Measurements from ENCODE around the gene RNF223.

The RNF223 gene

DNA sequence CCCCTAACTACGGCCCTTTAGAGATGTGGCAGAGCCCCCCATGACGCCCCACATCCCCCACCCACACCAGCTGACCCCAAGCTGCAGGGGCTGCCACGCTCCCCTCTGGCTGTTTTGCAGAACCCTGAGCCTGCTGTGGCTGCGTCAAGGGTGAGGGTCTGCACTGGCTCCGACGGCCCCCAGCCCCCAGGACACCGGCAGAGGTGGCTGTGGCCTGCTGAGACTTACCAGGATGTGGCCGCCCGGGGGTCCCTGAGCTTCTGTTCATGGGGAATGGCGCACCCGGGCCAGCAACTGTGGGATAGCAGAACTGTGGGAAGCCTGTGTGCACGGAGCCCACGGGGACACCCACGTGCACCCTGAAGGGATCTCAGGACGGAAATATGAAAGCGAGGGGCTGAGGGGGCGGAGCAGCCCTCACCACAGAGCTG is 12.8 kb upstream of the RNF223 start:
- H3K4me3 ChIP-seq (ENCODE audit: insufficient read depth, low read depth, low read length, poor library complexity, severe bottlenecking), result no peak overlapping the region
- H3K36me3 ChIP-seq (ENCODE audit: control insufficient read depth, insufficient read depth, low read length), result no peaks in the 10 kb centered on the region
- DNase-seq, result no peak
- H3K27me3 ChIP-seq (replicated peaks; ENCODE audit: control insufficient read depth, insufficient read depth, low read length, poor library complexity, severe bottlenecking), result no peaks in the 10 kb centered on the region
- H3K4me1 ChIP-seq (ENCODE audit: control insufficient read depth, insufficient read depth, low read length, poor library complexity, severe bottlenecking), result no peaks in the 10 kb centered on the region
- H3K9me3 ChIP-seq (ENCODE audit: control insufficient read depth, low read length), result no peaks in the 10 kb centered on the region
- H3K27ac ChIP-seq (ENCODE audit: insufficient read depth, low read length, poor library complexity, severe bottlenecking), result no peak overlapping the region

DNA sequence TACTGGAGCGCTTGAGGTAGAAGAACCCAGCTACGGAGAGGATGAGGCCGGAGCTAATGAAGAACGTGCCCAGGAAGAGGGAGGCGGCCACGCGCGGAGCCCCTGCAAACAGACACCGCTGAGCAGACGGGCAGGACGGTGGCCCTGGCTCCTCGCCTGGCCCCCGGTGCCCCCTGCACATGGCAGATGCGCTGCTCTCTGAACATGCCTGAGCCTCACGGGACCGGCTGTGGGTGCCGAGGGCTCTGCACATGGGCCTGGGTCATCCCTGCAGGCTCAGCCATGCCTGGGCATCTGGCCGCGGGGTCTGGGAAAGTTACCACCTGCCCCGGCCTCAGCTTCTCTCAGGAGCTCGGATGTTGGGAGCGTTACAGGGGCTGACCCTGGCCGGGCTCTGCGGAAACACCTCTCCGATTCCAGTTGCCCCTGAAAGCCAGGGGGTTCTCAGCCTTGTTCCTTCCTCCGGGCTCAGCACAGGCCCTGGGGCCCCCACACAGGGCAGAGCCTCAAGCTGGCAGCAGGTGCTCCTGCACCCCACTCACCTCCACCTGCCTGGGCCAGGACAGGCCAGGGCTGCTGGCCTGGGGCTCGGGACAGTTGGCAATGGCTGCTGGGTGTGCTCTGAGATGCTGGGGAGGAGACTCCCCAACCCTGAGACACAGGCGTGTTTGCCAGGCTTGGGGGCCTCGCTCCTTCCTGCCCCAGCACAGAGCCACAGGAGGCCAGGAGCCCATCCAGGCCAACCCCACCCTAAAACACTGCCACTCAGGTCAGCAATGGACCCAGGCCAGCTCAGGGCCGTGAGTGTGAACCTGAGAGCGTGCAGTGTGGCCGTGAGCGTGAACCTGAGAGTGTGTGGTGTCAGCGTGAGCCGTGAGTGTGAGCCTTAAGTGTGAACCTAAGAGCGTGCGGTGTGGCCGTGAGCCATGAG is 12.1 kb upstream of the RNF223 start:
- no peak for DNase-seq
- no peaks in the 10 kb centered on the region for H3K9me3 ChIP-seq (ENCODE audit: control insufficient read depth, low read length)
- no peak overlapping the region for H3K27ac ChIP-seq (ENCODE audit: insufficient read depth, low read length, poor library complexity, severe bottlenecking)
- H3K4me3 ChIP-seq (ENCODE audit: insufficient read depth, low read depth, low read length, poor library complexity, severe bottlenecking), result no peak overlapping the region
- H3K36me3 ChIP-seq (ENCODE audit: control insufficient read depth, insufficient read depth, low read length), result no peaks in the 10 kb centered on the region
- no peaks in the 10 kb centered on the region for H3K4me1 ChIP-seq (ENCODE audit: control insufficient read depth, insufficient read depth, low read length, poor library complexity, severe bottlenecking)
- no peaks in the 10 kb centered on the region for H3K27me3 ChIP-seq (replicated peaks; ENCODE audit: control insufficient read depth, insufficient read depth, low read length, poor library complexity, severe bottlenecking)

DNA sequence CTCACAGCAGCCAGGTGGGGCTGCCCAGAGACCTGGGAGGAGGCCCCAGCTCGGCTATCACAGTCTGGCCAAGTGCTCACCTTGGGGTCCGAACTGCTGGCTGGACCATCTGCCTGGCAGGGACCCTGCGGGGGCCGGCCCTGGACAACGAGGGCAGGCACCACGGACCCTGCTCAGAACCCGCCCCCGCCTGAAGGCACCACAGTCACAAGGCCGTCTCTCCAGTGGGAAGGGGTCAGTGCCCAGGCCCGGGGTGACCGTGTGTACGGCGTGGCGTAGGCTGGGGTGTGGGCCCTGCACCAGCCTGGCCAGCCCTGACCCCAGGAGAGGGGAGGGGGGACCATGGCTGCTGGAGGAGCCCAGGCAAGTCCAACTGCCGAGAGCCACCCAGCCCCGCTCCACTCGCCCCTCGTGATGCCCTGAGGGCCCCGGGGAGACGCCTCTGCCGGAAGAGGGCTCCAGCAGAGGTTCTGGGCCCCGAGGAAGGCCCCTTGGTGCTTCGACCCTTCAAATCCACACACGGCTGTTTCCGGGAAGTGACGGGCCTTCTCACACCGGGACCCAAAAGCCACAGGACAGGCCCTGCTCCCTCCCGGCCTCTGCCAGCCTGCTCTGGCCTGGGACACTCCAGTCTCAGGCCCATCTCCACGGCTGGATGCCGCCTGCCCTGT is 11.2 kb upstream of the RNF223 start:
- Histone ChIP-seq H3K9me3 (ENCODE audit: control insufficient read depth, low read length) (no peaks in the 10 kb centered on the region), H3K27me3 (replicated peaks; ENCODE audit: control insufficient read depth, insufficient read depth, low read length, poor library complexity, severe bottlenecking) (no peaks in the 10 kb centered on the region), H3K36me3 (ENCODE audit: control insufficient read depth, insufficient read depth, low read length) (no peaks in the 10 kb centered on the region), H3K4me3 (ENCODE audit: insufficient read depth, low read depth, low read length, poor library complexity, severe bottlenecking) (no peak overlapping the region), H3K4me1 (ENCODE audit: control insufficient read depth, insufficient read depth, low read length, poor library complexity, severe bottlenecking) (peaks cover 1% of the 10 kb centered on the region), H3K27ac (ENCODE audit: insufficient read depth, low read length, poor library complexity, severe bottlenecking) (no peak overlapping the region)
- DNase-seq, result no peak

DNA sequence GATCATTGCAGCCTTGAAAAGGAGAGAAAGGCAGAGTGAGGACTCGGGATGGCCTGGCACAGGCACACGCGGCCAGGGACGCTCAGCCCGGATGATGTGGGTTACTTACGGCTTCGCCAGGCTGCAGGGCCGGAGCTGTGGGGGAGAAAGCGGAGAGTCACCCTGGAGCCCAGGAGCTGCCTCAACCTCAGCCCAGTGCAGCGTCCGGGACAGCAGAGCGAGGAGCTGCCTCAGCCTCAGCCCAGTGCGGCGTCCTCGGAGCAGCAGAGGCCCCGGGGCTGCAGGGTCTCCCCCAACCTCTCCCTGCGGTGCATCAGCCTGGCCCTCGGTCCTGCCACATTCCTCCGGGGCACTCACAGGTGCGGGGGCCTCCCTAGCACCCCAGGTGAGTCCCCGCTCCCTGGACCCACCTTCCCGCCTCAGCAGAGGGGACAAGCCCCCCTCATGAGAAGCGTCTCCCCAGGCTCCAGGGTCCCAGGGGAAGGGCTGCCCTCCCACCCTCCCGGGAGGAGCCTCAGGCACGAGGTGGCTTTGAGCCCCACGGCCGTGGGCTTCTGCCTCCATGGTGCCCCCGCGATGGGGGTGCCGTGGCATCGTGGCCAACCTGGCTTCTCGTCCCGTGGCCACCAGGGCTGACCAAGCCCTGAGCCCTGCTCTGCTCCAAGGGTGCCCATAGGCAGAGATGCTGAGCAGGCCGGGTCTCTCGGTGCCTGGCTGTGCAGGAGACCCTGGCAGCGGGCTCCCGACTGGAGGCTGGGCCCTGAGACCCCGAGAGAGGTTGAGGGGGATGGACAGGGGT is 10.5 kb upstream of the RNF223 start:
- no peak overlapping the region for H3K4me3 ChIP-seq (ENCODE audit: insufficient read depth, low read depth, low read length, poor library complexity, severe bottlenecking)
- peaks cover 9% of the 10 kb centered on the region for H3K4me1 ChIP-seq (ENCODE audit: control insufficient read depth, insufficient read depth, low read length, poor library complexity, severe bottlenecking)
- no peak for DNase-seq
- H3K36me3 ChIP-seq (ENCODE audit: control insufficient read depth, insufficient read depth, low read length), result no peaks in the 10 kb centered on the region
- no peaks in the 10 kb centered on the region for H3K27me3 ChIP-seq (replicated peaks; ENCODE audit: control insufficient read depth, insufficient read depth, low read length, poor library complexity, severe bottlenecking)
- H3K9me3 ChIP-seq (ENCODE audit: control insufficient read depth, low read length), result no peaks in the 10 kb centered on the region
- no peak overlapping the region for H3K27ac ChIP-seq (ENCODE audit: insufficient read depth, low read length, poor library complexity, severe bottlenecking)

DNA sequence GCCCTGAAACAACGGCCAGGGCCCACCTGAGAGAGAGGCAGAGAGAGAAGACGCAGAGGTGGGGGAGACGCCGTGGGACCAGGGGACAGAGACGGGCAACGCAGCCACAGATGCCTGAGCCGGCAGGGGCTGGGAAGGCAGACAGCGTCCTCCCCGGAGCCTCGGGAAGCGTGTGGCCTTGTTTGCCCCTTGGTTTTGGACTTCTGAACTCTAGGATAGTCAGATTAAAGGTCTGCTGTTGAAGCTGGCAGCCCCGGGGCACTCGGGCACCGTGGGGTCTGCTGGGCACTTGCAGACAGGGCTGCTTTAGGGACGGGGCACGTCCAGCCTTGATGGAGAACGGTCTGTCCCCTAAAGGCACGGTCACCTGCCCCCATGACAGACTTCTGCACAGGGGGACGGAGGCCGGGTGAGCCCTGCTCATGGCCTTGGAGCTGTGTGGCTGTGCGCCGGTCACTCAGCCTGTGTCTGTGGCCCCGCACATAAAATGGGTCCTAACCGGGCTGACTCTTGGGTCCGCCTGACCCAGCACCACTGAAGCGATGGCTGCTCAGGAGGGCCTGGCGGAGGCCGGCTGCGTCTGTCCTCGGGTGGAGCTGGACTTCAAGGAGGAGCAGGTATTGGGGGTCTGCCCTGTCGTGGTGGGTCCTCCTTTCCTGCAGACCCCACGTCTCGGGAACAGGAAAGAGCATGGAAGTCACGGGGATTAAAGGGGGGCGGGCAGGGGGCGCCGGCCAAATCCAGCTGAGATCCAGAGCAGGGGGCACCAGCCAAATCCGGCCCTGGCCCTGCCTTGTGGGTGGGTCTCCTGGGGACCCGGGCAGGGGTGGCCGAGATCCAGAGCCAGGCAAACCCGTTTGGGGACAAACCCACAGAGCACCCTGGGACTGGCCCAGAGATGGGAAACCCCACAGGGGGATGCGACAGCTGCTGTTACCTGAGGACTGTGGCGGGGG is 9.6 kb upstream of the RNF223 start:
- Histone ChIP-seq H3K27ac (ENCODE audit: insufficient read depth, low read length, poor library complexity, severe bottlenecking) (no peak overlapping the region), H3K4me3 (ENCODE audit: insufficient read depth, low read depth, low read length, poor library complexity, severe bottlenecking) (no peak overlapping the region), H3K36me3 (ENCODE audit: control insufficient read depth, insufficient read depth, low read length) (no peaks in the 10 kb centered on the region)

DNA sequence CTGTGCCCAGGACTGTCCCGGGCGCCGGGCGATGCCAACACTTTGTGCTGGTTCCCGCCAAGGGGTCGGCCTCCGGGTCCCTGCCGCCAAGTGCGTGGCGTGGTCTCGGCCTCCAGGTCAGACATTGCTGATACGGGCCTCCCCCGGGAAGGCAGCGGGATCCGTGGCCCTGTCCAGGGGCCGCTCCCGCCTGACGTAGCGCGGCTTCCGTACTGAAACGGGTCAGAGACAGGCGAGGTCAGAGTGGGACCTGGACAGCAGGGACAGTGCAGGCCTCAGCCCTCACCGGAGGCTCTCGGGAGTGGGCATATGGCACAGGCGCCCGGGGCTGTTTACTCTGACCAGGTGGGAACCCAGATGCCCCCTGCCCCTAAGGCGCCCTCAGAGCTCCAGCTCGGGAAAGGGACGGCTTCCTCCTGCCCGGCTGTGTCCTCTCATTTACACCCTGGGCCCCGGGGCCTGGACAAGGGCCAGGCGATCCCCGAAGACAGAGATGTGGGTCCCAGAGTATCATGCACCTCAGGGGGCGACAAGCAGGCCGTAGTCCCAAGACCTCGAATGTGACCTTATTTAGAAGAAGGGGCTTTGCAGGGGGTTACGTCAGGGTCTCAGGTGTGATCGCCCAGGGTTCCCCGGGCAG is 8.8 kb upstream of the RNF223 start:
- Histone ChIP-seq H3K4me1 (ENCODE audit: control insufficient read depth, insufficient read depth, low read length, poor library complexity, severe bottlenecking) (peaks cover 13% of the 10 kb centered on the region), H3K27ac (ENCODE audit: insufficient read depth, low read length, poor library complexity, severe bottlenecking) (no peak overlapping the region), H3K27me3 (replicated peaks; ENCODE audit: control insufficient read depth, insufficient read depth, low read length, poor library complexity, severe bottlenecking) (no peaks in the 10 kb centered on the region), H3K36me3 (ENCODE audit: control insufficient read depth, insufficient read depth, low read length) (no peaks in the 10 kb centered on the region), H3K9me3 (ENCODE audit: control insufficient read depth, low read length) (no peaks in the 10 kb centered on the region), H3K4me3 (ENCODE audit: insufficient read depth, low read depth, low read length, poor library complexity, severe bottlenecking) (no peak overlapping the region)
- DNase-seq, result no peak

More for the DNA sequence above, 9.6 kb upstream of the RNF223 start:
- no peaks in the 10 kb centered on the region for H3K27me3 ChIP-seq (replicated peaks; ENCODE audit: control insufficient read depth, insufficient read depth, low read length, poor library complexity, severe bottlenecking)
- DNase-seq, result no peak
- H3K4me1 ChIP-seq (ENCODE audit: control insufficient read depth, insufficient read depth, low read length, poor library complexity, severe bottlenecking), result peaks cover 13% of the 10 kb centered on the region
- no peaks in the 10 kb centered on the region for H3K9me3 ChIP-seq (ENCODE audit: control insufficient read depth, low read length)

DNA sequence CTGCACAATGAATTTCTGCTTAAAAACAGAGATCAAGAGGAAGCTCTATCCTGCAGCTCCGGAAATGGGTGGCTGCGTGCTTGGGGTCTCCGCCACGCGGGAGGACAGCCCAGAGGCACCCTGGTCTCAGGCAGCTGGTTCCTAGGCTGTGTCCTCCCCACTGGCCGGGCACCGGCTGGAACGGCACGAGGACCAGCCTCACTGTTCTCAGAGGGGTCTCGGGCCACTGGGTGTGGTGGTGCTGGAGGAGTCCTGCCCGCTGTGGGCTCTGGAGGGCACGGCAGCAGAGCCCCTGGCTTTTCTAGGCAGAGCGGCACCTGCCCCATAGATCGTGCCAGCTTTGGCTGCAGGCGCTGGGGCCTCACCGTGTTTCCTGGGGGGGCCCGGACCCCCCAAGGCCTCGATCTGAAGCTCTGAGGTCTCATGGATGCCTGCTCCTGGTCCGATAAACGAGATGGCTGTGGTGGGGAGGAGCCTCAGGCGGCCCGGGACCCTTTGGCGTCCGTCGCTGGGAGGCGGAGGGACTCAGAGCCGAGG is 8.2 kb upstream of the RNF223 start:
- no peaks in the 10 kb centered on the region for H3K9me3 ChIP-seq (ENCODE audit: control insufficient read depth, low read length)
- H3K36me3 ChIP-seq (ENCODE audit: control insufficient read depth, insufficient read depth, low read length), result no peaks in the 10 kb centered on the region
- no peak overlapping the region for H3K27ac ChIP-seq (ENCODE audit: insufficient read depth, low read length, poor library complexity, severe bottlenecking)
- no peak for DNase-seq
- no peaks in the 10 kb centered on the region for H3K27me3 ChIP-seq (replicated peaks; ENCODE audit: control insufficient read depth, insufficient read depth, low read length, poor library complexity, severe bottlenecking)
- H3K4me3 ChIP-seq (ENCODE audit: insufficient read depth, low read depth, low read length, poor library complexity, severe bottlenecking), result no peak overlapping the region
- peaks cover 13% of the 10 kb centered on the region for H3K4me1 ChIP-seq (ENCODE audit: control insufficient read depth, insufficient read depth, low read length, poor library complexity, severe bottlenecking)

DNA sequence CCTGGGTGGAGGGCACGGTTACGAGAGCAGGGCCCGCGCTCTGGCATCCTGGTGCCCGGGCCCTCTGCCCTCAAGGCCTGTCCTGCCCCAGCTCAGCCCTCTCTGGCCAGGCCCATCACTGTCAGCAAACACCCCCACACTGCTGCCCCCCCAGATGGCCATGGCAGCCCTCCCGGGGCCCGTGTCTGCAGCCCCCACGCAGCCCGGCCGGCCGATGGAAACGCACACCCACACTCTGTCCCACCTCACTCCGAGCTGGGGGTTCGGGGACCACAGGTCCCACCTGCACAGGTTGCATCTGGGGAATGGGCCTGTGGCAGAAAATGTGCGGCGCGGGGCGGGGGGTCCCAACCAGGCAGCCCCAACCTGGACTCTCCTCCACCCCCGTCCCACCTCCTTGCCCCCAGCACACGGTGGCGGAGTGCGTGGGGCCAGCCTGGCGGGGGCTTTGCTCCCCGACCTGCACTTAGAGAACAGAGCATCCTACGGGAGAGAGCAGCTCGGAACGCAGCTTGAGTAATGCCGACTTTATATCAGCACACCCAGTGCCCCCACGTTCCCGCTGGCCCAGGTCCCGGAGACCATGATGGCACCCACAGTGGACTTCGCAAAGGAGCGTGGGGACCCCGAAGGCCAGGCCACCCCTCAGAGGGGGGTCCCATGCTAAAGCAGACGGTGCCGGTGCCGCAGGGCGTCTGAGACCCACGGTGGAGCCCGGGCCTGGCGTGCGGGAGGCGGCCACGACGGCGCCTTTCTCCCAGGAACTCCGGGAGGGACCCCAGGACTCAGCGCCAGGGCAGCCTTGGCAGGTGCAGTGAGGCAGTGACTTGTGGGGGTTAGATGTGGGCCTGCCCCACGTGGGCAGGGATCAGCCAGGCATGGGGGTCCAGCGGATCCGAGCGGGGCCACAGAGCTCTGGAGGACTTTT is 7.5 kb upstream of the RNF223 start:
- DNase-seq, result no peak
- H3K4me3 ChIP-seq (ENCODE audit: insufficient read depth, low read depth, low read length, poor library complexity, severe bottlenecking), result no peak overlapping the region
- H3K9me3 ChIP-seq (ENCODE audit: control insufficient read depth, low read length), result no peaks in the 10 kb centered on the region
- H3K36me3 ChIP-seq (ENCODE audit: control insufficient read depth, insufficient read depth, low read length), result no peaks in the 10 kb centered on the region
- H3K4me1 ChIP-seq (ENCODE audit: control insufficient read depth, insufficient read depth, low read length, poor library complexity, severe bottlenecking), result peaks cover 13% of the 10 kb centered on the region
- H3K27me3 ChIP-seq (replicated peaks; ENCODE audit: control insufficient read depth, insufficient read depth, low read length, poor library complexity, severe bottlenecking), result no peaks in the 10 kb centered on the region
- H3K27ac ChIP-seq (ENCODE audit: insufficient read depth, low read length, poor library complexity, severe bottlenecking), result no peak overlapping the region

Measured in effector memory CD4-positive, alpha-beta T cell (primary cell).